GM21381 (cell line): ENCODE measurements around the gene ATP10D.

Experiments
- ATAC-seq: cut with Tn5 transposase; IDR thresholded peaks from one replicate; pipeline ENCODE4 v1.9.1; 2021; ENCODE audit warnings: mild to moderate bottlenecking, moderate library complexity; ENCODE audit not compliant: unreplicated experiment

Gene ATP10D

DNA sequence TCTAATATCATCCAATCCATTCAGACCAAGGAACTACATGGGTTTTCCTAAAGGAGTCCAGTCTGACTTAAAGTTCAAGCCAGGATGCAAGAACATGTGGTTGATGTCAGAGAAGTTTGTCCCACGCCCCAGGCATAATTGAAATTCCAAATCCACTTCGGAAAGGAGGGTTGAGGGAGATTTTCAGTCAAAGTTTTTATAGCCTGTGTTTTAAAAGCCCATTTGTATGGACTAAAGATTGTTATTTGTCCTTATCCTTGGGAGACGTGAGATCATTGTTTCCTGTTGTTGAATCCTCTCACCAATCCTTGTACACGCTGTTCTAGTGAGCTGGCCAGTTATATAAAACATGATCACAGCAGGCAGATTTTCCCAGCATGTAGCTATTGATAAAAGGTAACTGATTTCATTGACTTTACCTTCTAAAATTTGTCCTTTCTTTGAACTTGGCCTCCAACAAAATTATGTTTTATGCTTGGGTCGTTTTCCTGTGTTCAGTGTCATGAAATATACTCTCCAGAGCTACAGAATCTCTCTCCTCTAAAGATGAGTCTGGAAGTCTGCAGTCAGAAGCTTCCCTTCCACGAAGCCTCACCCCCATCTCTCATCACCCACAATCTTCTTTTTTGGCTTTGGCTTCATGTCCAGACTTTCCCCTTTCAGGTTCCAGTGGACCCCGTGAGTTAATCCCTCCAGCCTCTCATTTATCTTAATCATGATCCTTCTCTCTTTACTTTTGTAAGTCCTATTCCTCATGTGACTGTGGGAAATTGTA lies 92.9 kb downstream of the ATP10D start:
- ATAC-seq, result no peak

DNA sequence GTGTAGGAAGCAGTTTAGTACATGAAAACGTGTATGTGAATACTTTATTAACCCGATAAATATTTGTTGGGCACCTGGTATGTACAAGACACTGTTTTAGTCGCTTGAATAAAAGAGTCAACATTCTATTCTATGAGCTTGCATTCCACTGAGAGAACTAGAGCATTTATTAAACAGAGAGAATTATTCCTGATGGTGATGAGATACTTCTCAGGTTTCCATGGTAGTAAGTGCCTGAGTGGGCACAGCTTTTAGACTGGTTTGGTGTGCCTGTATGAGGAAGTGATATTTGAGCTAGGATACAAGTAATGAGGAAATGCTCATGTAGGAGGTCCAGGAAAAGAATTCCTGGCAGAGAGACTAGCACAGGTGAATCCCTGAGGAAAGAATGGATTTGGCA lies 94.2 kb downstream of the ATP10D start:
- ATAC-seq, result no peak

DNA sequence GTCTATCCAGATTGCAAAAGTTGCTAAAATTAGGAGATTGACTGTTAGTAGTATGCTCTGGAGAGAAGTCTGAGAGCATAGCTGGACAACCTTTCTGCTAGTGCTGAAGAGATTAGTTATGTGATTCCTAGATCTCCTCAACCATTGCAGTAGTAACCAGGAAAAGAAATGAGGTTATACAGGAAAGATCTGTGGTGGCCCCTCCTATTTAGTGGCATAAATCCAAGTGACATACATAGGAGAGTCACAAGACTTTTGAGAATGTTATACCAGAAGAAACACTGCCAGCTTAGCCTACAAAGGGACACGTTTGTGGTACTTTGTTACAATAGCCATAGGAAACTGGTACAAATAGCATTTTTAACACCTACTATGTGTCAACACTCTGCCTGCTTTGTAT lies 105.2 kb downstream of the ATP10D start:
- ATAC-seq, result no peak

DNA sequence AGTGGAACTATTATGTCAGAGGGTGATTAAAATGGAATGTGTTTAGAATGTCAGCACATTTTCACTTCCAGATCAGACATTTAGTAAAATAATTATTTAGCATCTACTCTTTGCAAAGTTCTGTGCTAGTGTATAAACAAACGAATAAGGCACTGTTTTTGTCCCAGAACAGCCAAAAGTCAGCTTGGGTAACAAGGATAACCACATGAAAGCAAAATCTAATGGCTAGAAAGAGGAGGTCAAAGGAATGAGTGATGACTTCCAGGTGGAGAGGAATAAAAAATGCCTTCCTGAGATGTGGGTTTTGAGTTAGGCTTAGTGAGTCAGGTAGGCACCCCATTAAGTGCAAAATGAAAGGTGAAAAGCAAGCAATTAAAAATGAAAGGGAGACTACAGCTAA lies 112.6 kb downstream of the ATP10D start:
- no peak for ATAC-seq

DNA sequence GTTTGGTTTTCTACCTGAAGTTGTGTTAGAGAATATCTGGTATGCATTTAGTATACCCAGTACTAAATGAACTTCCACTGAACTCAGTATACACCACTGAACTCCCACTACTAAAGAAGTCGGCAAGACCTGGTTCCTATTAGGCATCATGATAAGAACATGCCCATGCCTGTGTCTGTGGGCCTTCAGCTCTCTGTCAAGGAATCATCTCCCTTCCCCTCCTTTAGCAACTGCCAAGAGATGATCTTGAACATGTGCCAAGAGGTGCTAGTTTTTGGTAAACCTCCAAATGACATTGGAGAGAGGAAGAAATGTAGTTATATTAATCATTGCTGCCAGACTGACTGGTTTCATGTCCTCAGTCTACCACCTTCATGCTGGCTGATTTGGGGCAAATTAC lies 113.2 kb downstream of the ATP10D start:
- no peak for ATAC-seq

DNA sequence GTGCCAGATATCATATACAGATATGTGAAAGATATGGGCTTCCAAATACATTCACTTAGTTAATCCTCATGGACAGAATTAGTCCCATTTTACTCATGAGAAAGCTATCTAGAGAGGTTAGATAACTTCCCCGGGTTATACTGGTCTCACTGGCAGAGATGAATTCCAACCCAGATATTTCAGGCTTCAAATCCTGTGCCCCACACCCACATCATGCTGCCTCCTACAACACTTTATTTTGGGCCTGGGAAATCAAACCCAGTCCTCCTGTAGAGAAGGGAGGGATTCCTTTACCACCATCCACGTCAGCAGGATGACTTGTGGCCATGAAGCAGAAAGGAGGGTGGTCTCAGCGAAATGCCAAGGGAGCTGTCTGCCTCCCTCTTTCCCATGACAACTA lies 113.8 kb downstream of the ATP10D start:
- no peak for ATAC-seq

DNA sequence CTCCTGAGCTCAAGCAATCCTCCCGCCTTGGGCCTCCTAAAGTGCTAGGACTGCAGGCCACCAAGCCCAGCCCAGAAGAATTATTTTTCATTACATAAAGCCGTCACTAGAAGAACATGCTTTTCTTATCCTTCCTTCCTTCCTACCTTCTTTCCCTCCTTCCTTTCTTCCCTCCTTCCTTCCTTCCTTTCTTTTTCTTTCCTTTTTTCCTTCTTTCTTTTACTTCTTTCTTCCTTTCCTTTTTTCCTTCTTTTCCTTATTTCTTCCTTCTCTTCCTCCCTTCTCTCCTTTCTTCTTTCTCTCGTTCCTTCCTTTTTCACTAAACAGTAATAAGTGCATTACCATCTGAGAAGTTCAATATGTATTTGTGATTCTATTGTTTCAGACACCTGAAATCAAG lies 121.4 kb downstream of the ATP10D start:
- ATAC-seq, result no peak

DNA sequence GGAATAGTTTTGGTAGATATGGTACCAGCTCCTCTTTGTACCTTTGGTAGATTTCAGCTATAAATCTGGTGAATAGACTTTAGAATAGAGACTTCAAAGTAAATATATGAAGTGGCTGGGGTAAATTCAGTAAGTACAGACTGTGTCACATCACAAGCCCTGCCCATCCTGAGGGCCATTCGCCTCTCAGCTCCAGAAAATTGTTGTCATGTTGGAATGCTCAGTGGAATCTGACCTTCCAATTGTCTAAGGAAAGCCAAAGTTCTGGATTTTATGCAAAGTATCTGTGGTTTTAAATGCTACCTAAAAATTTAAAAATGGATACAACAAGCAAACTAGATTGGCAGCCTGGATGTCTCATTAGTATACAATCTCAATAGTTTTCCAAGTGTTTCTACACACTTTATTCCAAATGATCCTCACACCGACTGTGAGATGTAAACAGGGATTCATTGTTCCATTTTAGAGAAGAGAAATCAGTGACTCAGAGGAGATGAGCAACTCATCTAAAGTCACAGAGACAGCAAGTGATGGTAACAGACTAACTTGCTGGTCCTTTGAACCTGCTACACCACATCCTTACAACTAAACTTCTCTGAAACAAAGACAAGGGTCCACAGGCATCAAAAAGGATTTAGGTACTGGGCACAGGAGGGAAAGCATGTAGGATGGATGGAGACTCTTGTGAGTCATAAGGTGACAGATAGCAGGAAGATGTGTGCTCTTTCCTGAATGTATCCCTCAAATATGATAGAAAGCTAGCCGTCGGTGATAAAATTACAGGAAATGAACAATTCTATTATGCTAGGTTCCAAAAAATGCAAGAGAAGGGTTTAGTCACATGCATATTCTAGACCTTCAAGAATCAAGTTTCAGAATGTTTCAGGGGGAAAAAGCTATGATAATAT lies 127.3 kb downstream of the ATP10D start:
- no peak for ATAC-seq

DNA sequence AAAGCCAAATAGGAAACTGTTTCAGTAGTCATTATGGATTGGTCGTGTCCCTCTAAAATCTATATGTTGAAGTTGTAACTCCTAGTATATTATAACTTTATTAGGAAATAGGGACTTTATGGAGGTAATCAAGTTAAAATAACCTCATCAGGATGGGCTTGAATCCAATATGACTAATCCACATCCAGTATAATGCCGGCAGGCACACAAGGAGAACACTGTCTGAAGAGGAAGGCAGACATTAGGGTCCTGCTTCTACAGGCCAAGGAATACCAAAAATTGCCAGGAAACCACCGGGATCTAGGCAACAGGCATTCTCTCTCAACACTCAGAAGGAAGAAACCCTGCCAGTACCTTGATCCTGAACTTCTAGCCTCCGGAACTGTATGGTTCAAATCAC lies 130.3 kb downstream of the ATP10D start:
- ATAC-seq, result no peak

DNA sequence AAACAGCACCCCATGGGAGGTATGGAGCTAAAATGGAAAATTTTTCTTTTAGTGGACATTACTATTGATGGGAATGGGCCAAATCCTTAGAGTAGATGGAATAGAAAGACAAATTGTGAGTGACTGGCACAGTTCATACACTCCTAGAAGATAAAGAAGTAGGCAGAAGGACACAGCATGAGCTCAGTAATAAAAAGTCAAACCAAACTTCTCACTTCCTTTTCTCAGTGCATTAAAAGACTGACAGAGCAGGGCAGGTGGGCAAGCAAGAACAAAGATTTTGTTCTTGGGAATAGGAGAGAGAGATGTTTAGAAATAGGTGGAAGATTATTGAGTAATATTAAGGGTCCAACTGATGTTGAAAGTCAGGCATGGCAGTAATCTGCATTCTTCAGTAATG lies 132.5 kb downstream of the ATP10D start:
- ATAC-seq, result peak; percentile 66

DNA sequence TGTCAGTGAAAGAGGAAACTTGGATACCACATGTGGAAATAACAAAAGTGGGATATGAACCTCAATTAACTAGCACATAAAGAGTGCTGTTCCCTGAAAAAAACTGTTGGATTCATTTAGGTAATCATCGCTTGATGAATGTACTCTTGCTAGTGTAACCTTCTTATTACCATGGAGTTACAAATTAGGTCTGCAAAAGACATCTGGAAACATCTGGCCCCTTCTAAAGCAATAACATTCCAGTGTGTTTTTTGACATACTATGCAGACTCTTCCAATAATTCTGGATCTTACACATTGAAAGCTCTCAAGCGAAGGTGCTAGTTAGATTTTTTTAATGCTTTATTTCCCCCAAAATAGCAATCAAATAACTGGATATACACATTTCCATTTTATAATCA lies 134.6 kb downstream of the ATP10D start:
- no peak for ATAC-seq

DNA sequence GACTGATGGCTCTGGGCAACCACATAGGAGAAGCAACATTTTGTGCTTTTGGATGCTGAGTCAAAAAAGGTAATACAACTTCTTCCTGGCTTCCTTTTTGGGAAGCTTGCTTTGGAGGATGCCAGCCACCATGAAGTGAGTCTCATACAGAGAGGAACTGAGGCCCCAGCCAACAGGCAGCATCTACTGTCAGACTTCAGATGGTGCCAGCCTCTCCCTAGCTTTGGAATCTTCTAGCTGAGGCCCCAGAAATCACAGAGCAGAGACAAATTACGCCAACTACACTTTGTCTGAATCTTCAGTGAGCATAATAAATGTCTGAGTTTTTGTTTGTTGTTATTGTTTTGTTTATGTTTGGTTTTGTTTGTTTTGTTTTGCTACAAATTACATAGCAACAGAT lies 136.1 kb downstream of the ATP10D start:
- no peak for ATAC-seq

DNA sequence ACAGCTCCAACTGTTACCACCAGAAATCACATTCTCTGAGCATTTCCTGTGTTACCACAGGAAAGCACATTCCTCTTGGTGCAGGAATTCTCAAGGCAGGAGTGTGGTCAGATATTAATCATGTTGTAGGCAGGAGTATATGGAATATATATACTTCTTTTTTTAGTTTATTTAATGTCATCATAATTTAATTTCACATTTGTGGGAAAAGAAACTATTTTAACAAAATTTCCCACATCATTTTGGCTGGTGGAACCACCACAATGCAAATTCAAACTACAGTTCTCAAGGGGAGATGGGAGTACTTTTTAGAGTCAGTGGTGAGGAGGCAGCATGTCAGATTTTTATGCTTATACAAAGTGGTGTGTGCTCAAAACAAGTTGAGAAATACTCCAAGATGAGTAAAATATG lies 139.0 kb downstream of the ATP10D start:
- no peak for ATAC-seq

DNA sequence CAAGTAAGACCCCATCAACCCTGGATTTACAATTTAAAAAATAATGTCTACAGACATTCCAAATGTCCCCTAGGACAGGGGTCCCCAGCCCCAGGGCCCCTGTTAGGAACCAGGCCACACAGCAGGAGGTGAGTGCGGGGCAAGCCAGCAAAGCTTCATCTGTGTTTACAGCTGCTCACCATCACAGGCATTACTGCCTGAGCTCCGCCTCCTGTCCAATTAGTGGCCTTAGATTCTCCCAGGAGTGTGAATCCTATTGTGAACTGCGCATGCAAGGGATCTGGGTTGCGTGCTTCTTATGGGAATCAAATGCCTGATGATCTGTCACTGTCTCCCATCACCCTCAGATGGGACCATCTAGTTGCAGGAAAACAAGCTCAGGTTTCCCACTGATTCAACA lies 146.1 kb downstream of the ATP10D start:
- no peak for ATAC-seq

DNA sequence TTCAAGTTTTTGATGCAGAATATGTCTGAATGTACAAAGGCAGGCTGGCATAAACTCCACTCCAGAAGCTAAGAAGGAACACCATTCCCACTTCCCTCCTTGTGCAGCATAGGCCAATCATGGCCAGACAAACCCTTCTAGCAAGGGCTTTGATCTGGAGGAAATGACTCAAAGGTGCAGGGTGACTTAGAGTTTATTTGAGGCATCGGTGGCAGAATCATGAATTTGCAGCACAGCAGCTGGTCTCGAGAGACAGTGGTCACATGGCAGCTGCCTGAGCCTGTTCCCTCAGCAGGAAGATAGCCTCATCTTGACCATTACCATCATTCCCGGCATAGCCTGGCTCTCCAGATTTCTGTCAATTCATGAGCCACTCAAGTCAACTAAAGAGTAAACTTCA lies 154.5 kb downstream of the ATP10D start:
- no peak for ATAC-seq

DNA sequence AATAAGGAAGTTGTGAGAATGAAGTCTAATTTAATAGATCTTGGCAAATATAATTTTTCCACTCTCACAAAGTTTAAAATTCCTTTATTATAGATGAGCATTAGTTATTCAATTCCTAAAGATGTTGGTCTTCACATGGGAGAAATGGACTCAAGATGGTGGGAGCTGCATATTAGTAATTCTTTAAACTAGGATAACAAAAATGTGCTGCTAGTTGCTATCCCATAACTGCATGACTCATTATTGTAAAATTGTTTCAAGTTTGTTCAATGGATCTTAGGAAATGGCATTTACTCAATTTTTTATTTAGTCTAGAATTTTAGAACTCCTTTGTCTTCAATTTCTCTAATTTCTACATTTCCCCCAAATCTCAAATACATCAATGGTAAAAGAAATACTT lies 155.8 kb downstream of the ATP10D start:
- ATAC-seq, result no peak

DNA sequence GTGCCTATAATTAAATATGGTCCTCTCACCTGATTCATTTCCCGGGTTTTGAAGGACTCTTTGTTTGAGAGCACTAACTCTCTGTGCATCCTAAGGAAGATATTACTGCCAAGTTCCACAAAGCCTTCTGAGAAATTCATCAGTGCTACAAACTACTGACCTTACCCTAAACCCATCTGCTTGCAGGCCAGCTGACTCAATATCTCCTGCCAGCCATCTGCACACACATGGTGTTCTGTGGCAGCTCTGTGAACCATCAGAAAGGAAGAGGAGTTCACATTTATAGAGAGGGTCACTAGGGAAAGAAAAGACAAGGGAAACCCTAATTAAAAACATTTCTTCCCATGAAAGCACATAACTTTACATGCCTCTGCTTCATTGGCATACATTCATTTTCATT lies 156.7 kb downstream of the ATP10D start:
- ATAC-seq, result no peak

DNA sequence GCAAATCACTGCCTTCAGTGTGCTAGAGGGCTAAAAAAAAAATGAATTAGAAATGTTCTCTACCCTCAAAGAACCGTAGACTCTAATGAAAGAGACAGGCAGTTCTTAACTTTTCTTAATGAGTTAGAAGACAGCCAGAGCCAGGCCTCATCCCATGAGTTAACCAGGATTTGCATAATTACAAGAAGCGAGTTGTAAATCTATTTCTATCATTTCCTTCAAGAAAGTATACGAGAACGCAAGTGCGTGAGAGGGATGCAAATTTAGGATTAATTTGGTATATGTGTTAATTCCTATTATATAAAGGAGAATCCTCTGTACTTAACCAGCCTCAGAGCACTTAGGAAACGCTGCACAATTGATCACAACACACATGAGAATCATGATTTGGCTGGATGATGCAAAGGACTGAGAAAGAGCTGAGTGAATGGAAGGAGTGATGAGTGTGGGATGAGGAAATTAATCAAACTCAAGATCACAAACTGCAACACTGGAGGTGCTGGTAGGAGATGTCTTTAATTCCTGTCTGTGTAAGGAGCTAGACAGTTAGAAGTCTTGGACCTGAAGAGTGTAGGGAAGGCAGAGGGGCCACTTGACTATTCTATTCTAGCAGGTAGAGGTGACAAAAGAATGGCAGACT lies 157.2 kb downstream of the ATP10D start:
- no peak for ATAC-seq
